ENCODE results near the gene FAT2.

GRCh38 chr5:151617841-151618710, 26.9 kb upstream of the FAT2 start:
- TF ChIP-seq CTCF (IDR thresholded peaks at IDR 0.05) = no peak
- no peak for TF ChIP-seq POLR2A (IDR thresholded peaks at IDR 0.05)

Data from uterus (tissue), 2 donors.